HEK293 (cell line): ENCODE data around the gene EHD2.

Experiments used
- CTCF ChIA-PET: fragments of 350-600 bp; formaldehyde crosslinking; extraction: SDS; loops from one replicate; lab custom pipeline; 2021; ENCODE audit warnings: antibody characterized with exemption; lab: Yijun Ruan, JAX
- POLR2A ChIA-PET: fragments of 300-600 bp; formaldehyde crosslinking; extraction: SDS; loops from one replicate; lab custom pipeline; 2020; ENCODE audit warnings: antibody characterized with exemption, inconsistent platforms; lab: Yijun Ruan, JAX
- H3K27ac ChIP-seq: fragments of 200-500 bp; sonication (Bioruptor generic); 2 replicates; pipeline ENCODE4 v1.5.1; 2014; ENCODE audit warnings: low read depth, low read length, control low read depth, inconsistent platforms; ENCODE audit errors: extremely low read depth
- H3K36me3 ChIP-seq, 2 experiments: fragments of 200-500 bp in 1 of 2; sonication (Bioruptor generic) in 1 of 2; 1 replicate in 1 of 2; 2 replicates in 1 of 2; pipeline ENCODE4 v1.5.1; 2014 to 2017; ENCODE audit warnings: inconsistent platforms in 2 of 2, low read length in 2 of 2; ENCODE audit not compliant: control insufficient read depth in 2 of 2, insufficient read depth in 1 of 2
- H3K4me1 ChIP-seq: fragments of 200-500 bp; sonication (Bioruptor generic); 2 replicates; pipeline ENCODE4 v1.5.1; 2014; ENCODE audit warnings: mild to moderate bottlenecking, low read length, inconsistent platforms; ENCODE audit not compliant: control insufficient read depth, insufficient read depth
- H3K4me3 ChIP-seq: 2 replicates; pipeline ENCODE4 v1.5.1; 2011; ENCODE audit warnings: low read depth, mild to moderate bottlenecking, control low read depth, low read length, moderate library complexity
- H3K9me3 ChIP-seq: fragments of 200-500 bp; sonication (Bioruptor generic); 2 replicates; pipeline ENCODE4 v1.5.1; 2014; ENCODE audit warnings: low read depth, low read length, inconsistent platforms; ENCODE audit not compliant: control insufficient read depth, insufficient read depth
- GLI4 ChIP-seq: fragments of 450-650 bp; formaldehyde crosslinking; IDR thresholded peaks from 2 replicates; pipeline ENCODE4 v1.5.1; 2016; ENCODE audit warnings: missing biosample characterization, missing genetic modification characterization
- KLF1 ChIP-seq: fragments of 450-650 bp; formaldehyde crosslinking; IDR thresholded peaks from 2 replicates; pipeline ENCODE4 v1.5.1; 2016; ENCODE audit warnings: missing biosample characterization, missing genetic modification characterization
- KLF7 ChIP-seq: fragments of 450-650 bp; formaldehyde crosslinking; IDR thresholded peaks from 2 replicates; pipeline ENCODE4 v1.5.1; 2016; ENCODE audit warnings: missing biosample characterization, missing genetic modification characterization, borderline replicate concordance
- TSHZ1 ChIP-seq: fragments of 450-650 bp; formaldehyde crosslinking; IDR thresholded peaks from 2 replicates; pipeline ENCODE4 v1.5.1; 2016; ENCODE audit warnings: missing biosample characterization, missing genetic modification characterization, borderline replicate concordance
- ZIC2 ChIP-seq: fragments of 450-650 bp; formaldehyde crosslinking; IDR thresholded peaks from 2 replicates; pipeline ENCODE4 v1.5.1; 2016; ENCODE audit warnings: missing biosample characterization, missing genetic modification characterization
- ZNF146 ChIP-seq: fragments of 450-650 bp; formaldehyde crosslinking; IDR thresholded peaks from 2 replicates; pipeline ENCODE4 v1.5.1; 2016; ENCODE audit warnings: missing biosample characterization, missing genetic modification characterization
- ZNF248 ChIP-seq: fragments of 450-650 bp; formaldehyde crosslinking; IDR thresholded peaks from 2 replicates; pipeline ENCODE4 v1.5.1; 2017; ENCODE audit warnings: missing biosample characterization, missing genetic modification characterization
- ZNF26 ChIP-seq: fragments of 450-650 bp; formaldehyde crosslinking; IDR thresholded peaks from 2 replicates; pipeline ENCODE4 v1.5.1; 2016; ENCODE audit warnings: missing biosample characterization, missing genetic modification characterization
- ZNF311 ChIP-seq: fragments of 450-650 bp; formaldehyde crosslinking; IDR thresholded peaks from 2 replicates; pipeline ENCODE4 v1.5.1; 2017; ENCODE audit warnings: missing biosample characterization, missing genetic modification characterization, borderline replicate concordance
- ZNF426 ChIP-seq: fragments of 450-650 bp; formaldehyde crosslinking; IDR thresholded peaks from 2 replicates; pipeline ENCODE4 v1.5.1; 2017; ENCODE audit warnings: missing biosample characterization, missing genetic modification characterization, mild to moderate bottlenecking, inconsistent platforms, moderate library complexity
- ZNF488 ChIP-seq: fragments of 450-650 bp; formaldehyde crosslinking; IDR thresholded peaks from 2 replicates; pipeline ENCODE4 v1.5.1; 2016; ENCODE audit warnings: missing biosample characterization, missing genetic modification characterization
- TF ChIP-seq, protein P1 (sequence below): fragments of 450-650 bp; formaldehyde crosslinking; IDR thresholded peaks from 2 replicates; pipeline ENCODE4 v1.5.1; 2016; ENCODE audit warnings: missing biosample characterization, missing genetic modification characterization

EHD2 gene

DNA sequence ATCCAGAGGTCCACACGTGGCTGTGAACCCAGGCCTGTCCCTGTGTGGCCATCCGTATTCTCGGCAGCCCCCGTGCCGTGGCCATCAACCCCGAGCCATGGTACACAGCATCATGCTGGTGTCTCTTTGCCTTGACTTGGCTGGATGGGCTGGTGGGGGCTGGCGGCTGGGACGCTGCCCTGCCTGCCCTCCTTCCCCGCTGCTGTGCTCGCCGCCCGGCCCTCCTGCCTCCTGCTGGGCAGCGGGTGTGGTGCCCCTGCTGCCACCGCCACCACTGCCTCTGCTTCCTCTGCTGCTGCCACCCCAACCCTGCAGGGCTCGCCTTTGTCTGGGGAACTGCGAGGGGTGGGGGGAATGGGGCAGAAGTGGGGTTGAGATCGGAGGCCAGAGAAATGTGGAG is 19.7 kb upstream of the EHD2 start:
- CTCF ChIA-PET: interaction anchor here (1.2 kb wide), 2 partner anchors 17 to 257 kb away, joined by 4 to 5 read pairs; no protein-coding TSS in a partner anchor

GRCh38 chr19:47693903-47694302 is 19.3 kb upstream of the EHD2 start:
- ChIA-PET CTCF (interaction anchor here (1.2 kb wide), 2 partner anchors 17 to 257 kb away, joined by 4 to 5 read pairs; no protein-coding TSS in a partner anchor), POLR2A (no interaction called here)
- Histone ChIP-seq H3K9me3 (no peaks in the 10 kb centered on the region), H3K27ac (no peak overlapping the region), H3K4me3 (no peak overlapping the region), H3K4me1 (no peaks in the 10 kb centered on the region), H3K36me3 (peaks cover 16 to 39% of the 10 kb centered on the region in 2 experiments)
- TF ChIP-seq ZIC2 (tag by site-specific recombination) (no peak), ZNF488 (no peak), ZNF426 (no peak), GLI4 (tag by site-specific recombination) (no peak), ZNF248 (tag by site-specific recombination) (no peak), TSHZ1 (tag by site-specific recombination) (no peak), ZNF311 (no peak), ZNF146 (tag by site-specific recombination) (no peak), KLF7 (tag by site-specific recombination) (no peak)
- TF ChIP-seq, protein P1, sequence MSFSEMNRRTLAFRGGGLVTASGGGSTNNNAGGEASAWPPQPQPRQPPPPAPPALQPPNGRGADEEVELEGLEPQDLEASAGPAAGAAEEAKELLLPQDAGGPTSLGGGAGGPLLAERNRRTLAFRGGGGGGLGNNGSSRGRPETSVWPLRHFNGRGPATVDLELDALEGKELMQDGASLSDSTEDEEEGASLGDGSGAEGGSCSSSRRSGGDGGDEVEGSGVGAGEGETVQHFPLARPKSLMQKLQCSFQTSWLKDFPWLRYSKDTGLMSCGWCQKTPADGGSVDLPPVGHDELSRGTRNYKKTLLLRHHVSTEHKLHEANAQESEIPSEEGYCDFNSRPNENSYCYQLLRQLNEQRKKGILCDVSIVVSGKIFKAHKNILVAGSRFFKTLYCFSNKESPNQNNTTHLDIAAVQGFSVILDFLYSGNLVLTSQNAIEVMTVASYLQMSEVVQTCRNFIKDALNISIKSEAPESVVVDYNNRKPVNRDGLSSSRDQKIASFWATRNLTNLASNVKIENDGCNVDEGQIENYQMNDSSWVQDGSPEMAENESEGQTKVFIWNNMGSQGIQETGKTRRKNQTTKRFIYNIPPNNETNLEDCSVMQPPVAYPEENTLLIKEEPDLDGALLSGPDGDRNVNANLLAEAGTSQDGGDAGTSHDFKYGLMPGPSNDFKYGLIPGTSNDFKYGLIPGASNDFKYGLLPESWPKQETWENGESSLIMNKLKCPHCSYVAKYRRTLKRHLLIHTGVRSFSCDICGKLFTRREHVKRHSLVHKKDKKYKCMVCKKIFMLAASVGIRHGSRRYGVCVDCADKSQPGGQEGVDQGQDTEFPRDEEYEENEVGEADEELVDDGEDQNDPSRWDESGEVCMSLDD (tag by site-specific recombination): no peak

More for the DNA sequence above, 19.7 kb upstream of the EHD2 start:
- no peaks in the 10 kb centered on the region for H3K4me1 ChIP-seq
- POLR2A ChIA-PET: no interaction called here
- TF ChIP-seq ZIC2 (tag by site-specific recombination): 0 out of 2 replicates have a peak, but pooled peaks have one; percentile 18
- no peak for TF ChIP-seq ZNF26 (tag by site-specific recombination)
- peak; percentile 75 for TF ChIP-seq KLF1 (tag by site-specific recombination)
- peaks cover 16 to 35% of the 10 kb centered on the region in 2 experiments for H3K36me3 ChIP-seq
- no peak overlapping the region for H3K4me3 ChIP-seq
- no peaks in the 10 kb centered on the region for H3K9me3 ChIP-seq
- peak overlapping the region; percentile 16; the same call in 1 of the 2 replicates for H3K27ac ChIP-seq
